ENCODE results near the gene SSH2.
"Not testable (repeated sequence)": the region's sequence is repeated elsewhere in the genome, so short reads cannot be mapped to it uniquely, and the experiment has no call there.

The SSH2 gene

GRCh38 chr17:29954405-29954804 is 24.4 kb upstream of the SSH2 start:
- Histone ChIP-seq H3K4me3 (ENCODE audit: low read length in 2 of 2) (no peak overlapping the region), H3K27ac (ENCODE audit: low read depth in 2 of 2, low read length in 2 of 2) (no peak overlapping the region), H3K27me3 (ENCODE audit: control insufficient read depth in 2 of 2, insufficient read depth in 2 of 2, low read length in 2 of 2) (no peaks in the 10 kb centered on the region), H3K9me3 (ENCODE audit: control insufficient read depth in 2 of 2, low read length in 2 of 2) (peaks cover 0 to 3% of the 10 kb centered on the region in 2 donors), H3K9ac (ENCODE audit: low read depth in 1 of 2, low read length in 2 of 2) (no peak overlapping the region), H3K36me3 (ENCODE audit: control insufficient read depth in 2 of 2, insufficient read depth in 2 of 2, low read length in 2 of 2) (no peaks in the 10 kb centered on the region), H3K4me1 (ENCODE audit: control insufficient read depth in 2 of 2, insufficient read depth in 2 of 2, low read length in 2 of 2) (no peaks in the 10 kb centered on the region)

- H3K36me3 ChIP-seq (ENCODE audit: control insufficient read depth in 2 of 2, insufficient read depth in 2 of 2, low read length in 2 of 2), result no peaks in the 10 kb centered on the region
- H3K4me3 ChIP-seq (ENCODE audit: low read length in 2 of 2), result no peak overlapping the region
- H3K9me3 ChIP-seq (ENCODE audit: control insufficient read depth in 2 of 2, low read length in 2 of 2), result peaks cover 0 to 3% of the 10 kb centered on the region in 2 donors
- H3K27me3 ChIP-seq (ENCODE audit: control insufficient read depth in 2 of 2, insufficient read depth in 2 of 2, low read length in 2 of 2), result no peaks in the 10 kb centered on the region
- no peaks in the 10 kb centered on the region for H3K4me1 ChIP-seq (ENCODE audit: control insufficient read depth in 2 of 2, insufficient read depth in 2 of 2, low read length in 2 of 2)
- H3K27ac ChIP-seq (ENCODE audit: low read depth in 2 of 2, low read length in 2 of 2), result no peak overlapping the region
- H3K9ac ChIP-seq (ENCODE audit: low read depth in 1 of 2, low read length in 2 of 2), result no peak overlapping the region
These were observed 19.7 kb upstream of the SSH2 start for GRCh38 chr17:29949696-29950095.

- Histone ChIP-seq H3K9ac (ENCODE audit: low read depth in 1 of 2, low read length in 2 of 2) (no peak overlapping the region), H3K4me3 (ENCODE audit: low read length in 2 of 2) (no peak overlapping the region), H3K36me3 (ENCODE audit: control insufficient read depth in 2 of 2, insufficient read depth in 2 of 2, low read length in 2 of 2) (no peaks in the 10 kb centered on the region), H3K4me1 (ENCODE audit: control insufficient read depth in 2 of 2, insufficient read depth in 2 of 2, low read length in 2 of 2) (no peaks in the 10 kb centered on the region), H3K9me3 (ENCODE audit: control insufficient read depth in 2 of 2, low read length in 2 of 2) (no peaks in the 10 kb centered on the region), H3K27ac (ENCODE audit: low read depth in 2 of 2, low read length in 2 of 2) (no peak overlapping the region), H3K27me3 (ENCODE audit: control insufficient read depth in 2 of 2, insufficient read depth in 2 of 2, low read length in 2 of 2) (no peaks in the 10 kb centered on the region)
These were observed 18.6 kb upstream of the SSH2 start for GRCh38 chr17:29948448-29949215.

- no peak overlapping the region for H3K27ac ChIP-seq (ENCODE audit: low read depth in 2 of 2, low read length in 2 of 2)
- H3K4me1 ChIP-seq (ENCODE audit: control insufficient read depth in 2 of 2, insufficient read depth in 2 of 2, low read length in 2 of 2), result no peaks in the 10 kb centered on the region
- H3K9ac ChIP-seq (ENCODE audit: low read depth in 1 of 2, low read length in 2 of 2), result no peak overlapping the region
- H3K9me3 ChIP-seq (ENCODE audit: control insufficient read depth in 2 of 2, low read length in 2 of 2), result no peaks in the 10 kb centered on the region
- H3K36me3 ChIP-seq (ENCODE audit: control insufficient read depth in 2 of 2, insufficient read depth in 2 of 2, low read length in 2 of 2), result no peaks in the 10 kb centered on the region
- H3K4me3 ChIP-seq (ENCODE audit: low read length in 2 of 2), result no peak overlapping the region
- no peaks in the 10 kb centered on the region for H3K27me3 ChIP-seq (ENCODE audit: control insufficient read depth in 2 of 2, insufficient read depth in 2 of 2, low read length in 2 of 2)
These were observed 15.3 kb upstream of the SSH2 start for GRCh38 chr17:29945281-29945680.

GRCh38 chr17:29941334-29941733 is 11.3 kb upstream of the SSH2 start, which contains the start of gene EFCAB5:
Gene EFCAB5, plus strand, starts transcription at chr17:29941634. Its CDS starts 163 bp downstream, at chr17:29941797.
- no peaks in the 10 kb centered on the region for H3K27me3 ChIP-seq (ENCODE audit: control insufficient read depth in 2 of 2, insufficient read depth in 2 of 2, low read length in 2 of 2)
- no peaks in the 10 kb centered on the region for H3K36me3 ChIP-seq (ENCODE audit: control insufficient read depth in 2 of 2, insufficient read depth in 2 of 2, low read length in 2 of 2)
- H3K4me1 ChIP-seq (ENCODE audit: control insufficient read depth in 2 of 2, insufficient read depth in 2 of 2, low read length in 2 of 2), result no peaks in the 10 kb centered on the region
- no peaks in the 10 kb centered on the region for H3K9me3 ChIP-seq (ENCODE audit: control insufficient read depth in 2 of 2, low read length in 2 of 2)
- H3K4me3 ChIP-seq (ENCODE audit: low read length in 2 of 2), result no peak within 1 kb of the TSS
- no peak within 1 kb of the TSS for H3K27ac ChIP-seq (ENCODE audit: low read depth in 2 of 2, low read length in 2 of 2)
- no peak within 1 kb of the TSS for H3K9ac ChIP-seq (ENCODE audit: low read depth in 1 of 2, low read length in 2 of 2)

- Histone ChIP-seq H3K4me3 (ENCODE audit: low read length in 2 of 2) (no peak overlapping the region), H3K27me3 (ENCODE audit: control insufficient read depth in 2 of 2, insufficient read depth in 2 of 2, low read length in 2 of 2) (no peaks in the 10 kb centered on the region), H3K9ac (ENCODE audit: low read depth in 1 of 2, low read length in 2 of 2) (no peak overlapping the region), H3K4me1 (ENCODE audit: control insufficient read depth in 2 of 2, insufficient read depth in 2 of 2, low read length in 2 of 2) (peaks cover under 1 to 2% of the 10 kb centered on the region in 2 donors), H3K36me3 (ENCODE audit: control insufficient read depth in 2 of 2, insufficient read depth in 2 of 2, low read length in 2 of 2) (no peaks in the 10 kb centered on the region), H3K27ac (ENCODE audit: low read depth in 2 of 2, low read length in 2 of 2) (no peak overlapping the region), H3K9me3 (ENCODE audit: control insufficient read depth in 2 of 2, low read length in 2 of 2) (no peaks in the 10 kb centered on the region)
These were observed 6.7 kb upstream of the SSH2 start for GRCh38 chr17:29936724-29937123.

GRCh38 chr17:29935909-29936308 is 5.9 kb upstream of the SSH2 start:
- H3K4me1 ChIP-seq (ENCODE audit: control insufficient read depth in 2 of 2, insufficient read depth in 2 of 2, low read length in 2 of 2); H3K4me3 ChIP-seq (ENCODE audit: low read length in 2 of 2); H3K27ac ChIP-seq (ENCODE audit: low read depth in 2 of 2, low read length in 2 of 2); H3K9ac ChIP-seq (ENCODE audit: low read depth in 1 of 2, low read length in 2 of 2); H3K27me3 ChIP-seq (ENCODE audit: control insufficient read depth in 2 of 2, insufficient read depth in 2 of 2, low read length in 2 of 2); H3K9me3 ChIP-seq (ENCODE audit: control insufficient read depth in 2 of 2, low read length in 2 of 2); H3K36me3 ChIP-seq (ENCODE audit: control insufficient read depth in 2 of 2, insufficient read depth in 2 of 2, low read length in 2 of 2): not testable (repeated sequence)

- Histone ChIP-seq H3K27ac (ENCODE audit: low read depth in 2 of 2, low read length in 2 of 2) (no peak overlapping the region), H3K36me3 (ENCODE audit: control insufficient read depth in 2 of 2, insufficient read depth in 2 of 2, low read length in 2 of 2) (no peaks in the 10 kb centered on the region), H3K9me3 (ENCODE audit: control insufficient read depth in 2 of 2, low read length in 2 of 2) (no peaks in the 10 kb centered on the region), H3K4me3 (ENCODE audit: low read length in 2 of 2) (no peak overlapping the region), H3K27me3 (ENCODE audit: control insufficient read depth in 2 of 2, insufficient read depth in 2 of 2, low read length in 2 of 2) (no peaks in the 10 kb centered on the region), H3K4me1 (ENCODE audit: control insufficient read depth in 2 of 2, insufficient read depth in 2 of 2, low read length in 2 of 2) (peaks cover 13 to 17% of the 10 kb centered on the region in 2 donors), H3K9ac (ENCODE audit: low read depth in 1 of 2, low read length in 2 of 2) (no peak overlapping the region)
These were observed 3.4 kb upstream of the SSH2 start for GRCh38 chr17:29933379-29933778.

GRCh38 chr17:29931231-29931932 is 1.4 kb upstream of the SSH2 start:
- H3K27ac ChIP-seq (ENCODE audit: low read depth in 2 of 2, low read length in 2 of 2), result peak overlapping the region in 1 of 2 donors; percentile 95
- H3K9me3 ChIP-seq (ENCODE audit: control insufficient read depth in 2 of 2, low read length in 2 of 2), result no peaks in the 10 kb centered on the region
- H3K27me3 ChIP-seq (ENCODE audit: control insufficient read depth in 2 of 2, insufficient read depth in 2 of 2, low read length in 2 of 2), result no peaks in the 10 kb centered on the region
- H3K4me3 ChIP-seq (ENCODE audit: low read length in 2 of 2), result peak overlapping the region in 1 of 2 donors; percentile 100
- H3K4me1 ChIP-seq (ENCODE audit: control insufficient read depth in 2 of 2, insufficient read depth in 2 of 2, low read length in 2 of 2), result peaks cover 16 to 21% of the 10 kb centered on the region in 2 donors
- H3K36me3 ChIP-seq (ENCODE audit: control insufficient read depth in 2 of 2, insufficient read depth in 2 of 2, low read length in 2 of 2), result no peaks in the 10 kb centered on the region
- peak overlapping the region; percentile 5 to 76 for H3K9ac ChIP-seq (ENCODE audit: low read depth in 1 of 2, low read length in 2 of 2)

- peak overlapping the region; percentile 95 to 97 for H3K27ac ChIP-seq (ENCODE audit: low read depth in 2 of 2, low read length in 2 of 2)
- H3K9me3 ChIP-seq (ENCODE audit: control insufficient read depth in 2 of 2, low read length in 2 of 2), result no peaks in the 10 kb centered on the region
- H3K9ac ChIP-seq (ENCODE audit: low read depth in 1 of 2, low read length in 2 of 2), result peak overlapping the region; percentile 76 to 93
- peaks cover 16 to 21% of the 10 kb centered on the region in 2 donors for H3K4me1 ChIP-seq (ENCODE audit: control insufficient read depth in 2 of 2, insufficient read depth in 2 of 2, low read length in 2 of 2)
- peak overlapping the region; percentile 97 to 100 for H3K4me3 ChIP-seq (ENCODE audit: low read length in 2 of 2)
- no peaks in the 10 kb centered on the region for H3K36me3 ChIP-seq (ENCODE audit: control insufficient read depth in 2 of 2, insufficient read depth in 2 of 2, low read length in 2 of 2)
- no peaks in the 10 kb centered on the region for H3K27me3 ChIP-seq (ENCODE audit: control insufficient read depth in 2 of 2, insufficient read depth in 2 of 2, low read length in 2 of 2)
These were observed 482 bp upstream of the SSH2 start for GRCh38 chr17:29930409-29931010.
